Measurements from ENCODE around the gene WDR35.
"Not testable (repeated sequence)": the region's sequence is repeated elsewhere in the genome, so short reads cannot be mapped to it uniquely, and the experiment has no call there.

The WDR35 gene

DNA sequence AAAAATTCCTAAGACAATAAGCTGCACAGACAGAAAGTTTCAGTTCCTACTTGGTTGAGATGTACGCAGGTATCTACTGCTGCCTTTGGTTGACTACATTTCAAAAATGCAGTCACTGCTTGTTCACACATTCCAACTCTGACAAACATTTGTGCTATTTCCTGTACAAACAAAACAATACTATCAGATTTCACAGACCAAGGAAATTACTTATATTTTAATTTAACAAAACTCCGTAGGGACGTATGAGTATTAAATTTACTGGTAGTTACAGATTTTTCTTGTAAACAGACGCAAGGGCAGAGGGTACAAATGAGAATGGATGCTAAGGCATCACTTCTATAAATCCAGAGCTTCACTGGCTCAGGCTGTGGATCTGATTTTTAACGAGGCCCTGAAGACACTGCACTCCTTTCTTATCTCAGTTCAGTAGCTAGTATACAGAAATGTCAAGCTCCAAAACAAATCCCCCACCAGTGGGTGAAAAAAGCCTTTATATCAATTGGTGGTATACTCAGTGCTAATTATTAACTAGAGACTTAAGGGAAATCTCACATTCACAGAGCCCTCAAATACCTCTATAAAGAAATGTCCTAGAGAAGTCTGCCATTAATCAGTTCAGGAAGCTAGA is 56.4 kb downstream of the WDR35 start:
- DNase-seq: no peak

DNA sequence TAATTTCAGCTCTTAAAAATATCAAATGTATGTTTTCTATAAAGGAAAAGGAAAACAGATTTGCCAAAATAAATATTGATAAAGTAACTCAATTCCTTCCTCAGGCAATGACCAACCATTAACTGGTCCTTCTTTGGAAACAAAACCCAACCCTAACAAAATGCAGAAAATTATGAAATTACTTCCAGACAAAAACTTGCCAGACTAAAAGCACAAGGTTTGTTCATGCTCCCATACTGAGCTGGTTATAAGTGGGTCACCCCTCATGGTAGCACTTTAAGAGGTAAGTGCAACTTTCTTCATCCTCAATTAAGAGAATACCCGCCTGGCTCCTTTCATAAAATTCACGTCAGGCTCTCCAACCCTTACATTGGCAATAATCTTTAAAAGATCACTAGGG is 57.0 kb downstream of the WDR35 start:
- no peak for DNase-seq

DNA sequence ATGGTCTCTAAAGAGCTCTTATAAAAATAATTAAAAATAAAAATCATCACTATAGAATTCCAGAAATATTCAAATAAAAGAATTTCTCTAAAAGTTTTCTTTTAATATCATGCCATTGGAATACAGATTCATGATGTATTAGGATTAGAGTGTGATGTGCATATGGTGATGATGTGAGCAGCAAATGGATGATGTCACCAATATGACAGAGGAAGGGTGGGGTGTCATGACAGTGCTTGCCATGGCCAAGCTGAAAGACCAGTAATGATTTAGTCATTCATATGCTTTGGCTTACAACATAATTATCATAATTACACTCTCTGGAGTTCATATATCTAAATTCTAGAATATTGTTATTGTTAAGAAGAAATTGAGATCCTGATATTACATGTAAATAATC is 60.7 kb downstream of the WDR35 start:
- no peak for DNase-seq

- not testable (repeated sequence) for DNase-seq
Observed at GRCh38 chr2:19927816-19928215, 62.1 kb downstream of the WDR35 start.

DNA sequence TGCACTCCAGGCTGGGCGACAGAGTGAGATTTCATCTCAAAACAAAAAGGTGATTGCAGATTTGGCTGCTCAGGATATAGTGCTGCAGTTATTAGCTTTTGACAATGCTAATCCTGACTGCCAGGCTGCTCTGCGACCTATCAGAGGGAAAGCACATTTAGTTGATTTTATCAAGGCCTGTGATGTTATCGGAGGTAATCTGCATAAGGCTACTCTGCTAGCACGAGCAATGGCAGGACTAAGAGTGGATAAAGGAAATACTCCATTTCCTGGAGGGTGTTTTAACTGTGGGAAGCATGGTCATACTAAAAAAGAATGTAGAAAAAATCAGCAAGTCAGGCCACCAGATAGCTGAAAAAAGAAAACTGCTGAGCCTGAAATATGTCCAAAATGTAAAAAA is 65.4 kb downstream of the WDR35 start:
- DNase-seq: not testable (repeated sequence)

DNA sequence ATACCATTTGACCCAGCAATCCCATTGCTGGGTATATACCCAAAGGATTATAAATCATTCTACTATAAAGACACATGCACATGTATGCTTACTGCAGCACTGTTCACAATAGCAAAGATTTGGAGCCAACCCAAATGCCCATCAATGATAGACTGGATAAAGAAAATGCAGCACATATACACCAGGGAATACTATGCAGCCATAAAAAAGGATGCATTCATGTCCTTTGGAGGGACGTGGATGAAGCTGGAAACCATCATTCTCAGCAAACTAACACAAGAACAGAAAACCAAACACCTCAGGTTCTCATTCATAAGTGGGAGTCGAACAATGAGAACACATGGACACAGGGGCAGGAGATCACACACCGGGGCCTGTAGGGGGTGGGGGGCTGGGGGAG is 67.7 kb downstream of the WDR35 start:
- not testable (repeated sequence) for DNase-seq

DNA sequence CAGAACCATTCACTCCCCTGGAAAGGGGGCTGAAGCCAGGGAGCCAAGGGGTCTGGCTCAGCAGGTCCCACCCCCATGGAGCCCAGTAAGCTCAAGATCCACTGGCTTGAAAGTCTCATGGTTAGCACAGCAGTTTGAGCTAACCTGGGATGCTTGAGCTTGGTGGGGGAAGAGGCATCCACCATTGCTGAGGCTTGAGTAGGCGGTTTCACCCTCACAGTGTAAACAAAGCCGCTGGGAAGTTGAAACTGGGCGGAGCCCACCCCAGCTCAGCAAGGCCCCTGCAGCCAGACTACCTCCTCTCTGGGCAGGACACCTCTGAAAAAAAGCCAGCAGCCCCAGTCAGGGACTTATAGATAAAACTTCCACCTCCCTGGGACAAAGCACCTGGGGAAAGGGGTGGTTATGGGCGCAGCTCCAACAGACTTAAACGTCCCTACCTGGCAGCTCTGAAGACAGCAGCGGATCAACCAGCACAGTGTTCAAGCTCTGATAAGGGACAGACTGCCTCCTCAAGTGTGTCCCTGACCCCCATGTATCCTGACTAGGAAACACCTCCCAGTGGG is 73.4 kb downstream of the WDR35 start:
- no peak for DNase-seq

- no peak for DNase-seq
Observed at GRCh38 chr2:19914266-19914975, 75.5 kb downstream of the WDR35 start.

- DNase-seq: no peak
Observed at GRCh38 chr2:19911808-19912509, 77.9 kb downstream of the WDR35 start.

GRCh38 chr2:19902216-19902740 is 87.6 kb downstream of the WDR35 start:
- DNase-seq: peak in 1 of 2 experiments; percentile 57

DNA sequence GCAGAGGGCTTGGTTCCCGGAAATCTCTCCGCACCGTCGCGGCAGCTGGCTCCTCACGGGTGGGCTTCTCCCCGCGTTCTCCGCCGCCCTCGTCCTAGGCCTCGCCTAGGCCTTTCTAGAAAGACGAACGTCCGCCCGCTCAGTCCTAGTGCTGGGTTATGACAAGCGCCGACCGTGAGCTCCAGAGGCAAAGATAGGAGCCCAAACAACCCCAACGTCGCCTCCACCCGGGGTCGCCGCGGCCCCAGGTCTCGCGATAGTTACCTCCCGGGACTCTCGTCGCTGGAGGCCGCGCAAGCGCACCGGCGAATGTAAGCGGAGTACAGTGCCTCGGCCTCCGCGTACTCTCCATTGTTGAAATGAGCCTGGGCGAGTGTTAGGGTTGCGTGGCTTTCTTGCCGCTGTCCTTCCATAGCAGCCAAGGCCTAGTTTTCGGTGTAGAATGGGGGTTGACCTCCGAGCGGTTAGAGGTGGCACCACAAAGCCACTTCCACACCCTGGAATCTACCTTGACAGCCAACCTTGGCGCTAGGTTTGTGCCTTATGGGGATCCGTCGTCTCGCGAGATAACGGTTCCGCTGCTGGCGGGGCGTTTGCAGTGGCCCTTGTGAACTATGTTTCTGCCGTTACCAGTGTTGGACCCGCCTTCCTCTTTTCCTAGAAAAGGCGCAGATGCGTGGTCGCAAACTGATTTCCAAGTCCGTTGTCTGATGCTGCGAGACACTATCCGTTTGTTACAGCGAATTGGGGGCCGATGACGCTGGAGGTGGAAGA is 88.3 kb downstream of the WDR35 start, which contains the start of gene TTC32:
TTC32 (minus strand) TSS at position 542 of the 774 bp plus-strand sequence; CDS start at position 413, 129 bp downstream.
- peak; percentile 92 to 95 for DNase-seq

- peak in 1 of 2 experiments; percentile 47 for DNase-seq
Observed at GRCh38 chr2:19900931-19901441, 88.9 kb downstream of the WDR35 start.

GRCh38 chr2:19899985-19900930 is 89.6 kb downstream of the WDR35 start:
- DNase-seq: peak in 1 of 2 experiments; percentile 46

DNA sequence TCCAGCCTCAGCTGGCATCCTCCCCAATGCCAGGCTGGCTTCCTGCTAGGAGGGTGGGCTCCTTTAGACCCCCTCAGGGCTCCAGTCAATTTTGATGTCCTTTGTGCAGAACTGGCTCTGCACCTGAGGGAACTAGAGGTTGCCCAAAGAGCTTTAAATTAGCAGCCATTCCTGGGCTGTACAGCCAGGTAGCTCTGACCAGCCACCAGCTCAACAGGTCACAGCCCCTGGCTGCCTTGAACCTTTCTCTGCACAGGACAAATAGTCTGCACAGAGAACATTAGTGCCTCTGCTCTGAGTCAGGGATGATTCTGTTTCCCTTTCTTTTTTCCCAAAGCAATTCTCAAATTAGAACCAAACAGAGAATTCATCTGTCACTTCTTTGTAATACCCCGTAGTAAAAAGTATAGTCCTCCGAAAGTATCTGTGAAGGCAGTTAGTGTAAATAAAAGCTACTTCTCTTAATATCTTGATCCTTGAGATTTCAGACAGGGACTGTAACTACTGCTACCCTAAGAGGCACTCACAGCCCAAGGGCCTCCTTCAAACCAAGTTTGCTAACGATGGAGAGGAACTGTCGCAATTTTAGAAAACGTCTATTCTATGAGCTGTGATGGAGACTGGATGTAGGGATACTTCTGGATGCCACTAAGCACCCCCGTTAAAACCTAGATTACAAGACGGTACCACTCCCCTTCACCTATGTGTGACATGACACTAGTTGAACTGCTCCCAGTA is 91.1 kb downstream of the WDR35 start:
- DNase-seq: peak in 1 of 2 experiments; percentile 15

DNA sequence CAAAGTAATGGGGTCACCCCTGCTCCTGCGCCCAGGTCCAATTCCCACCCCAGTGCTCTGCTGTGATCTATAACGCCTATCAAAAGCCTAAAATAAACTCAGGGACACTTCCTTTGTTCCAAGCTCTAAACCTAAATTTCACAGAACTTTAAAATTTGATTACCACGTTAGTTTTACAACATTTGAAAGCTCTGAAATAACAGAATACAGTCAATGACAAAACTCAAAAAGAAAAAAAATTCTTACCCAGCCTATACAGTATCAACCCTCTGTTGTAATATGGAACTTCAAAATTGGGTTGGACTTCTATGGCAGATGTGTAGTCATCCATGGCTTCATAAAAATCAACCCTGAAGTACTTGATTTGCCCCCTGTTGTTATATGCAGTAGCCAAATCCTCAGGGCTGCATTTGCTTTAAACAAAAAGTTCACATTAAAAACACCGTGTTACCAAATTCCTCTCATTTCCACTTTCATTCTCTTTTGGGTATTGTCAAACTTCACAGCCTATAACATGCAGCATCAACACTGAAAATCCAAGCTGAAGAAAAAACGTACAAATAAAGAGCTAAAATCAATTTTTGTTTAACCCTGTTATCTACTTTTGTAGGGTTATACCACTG is 92.2 kb downstream of the WDR35 start:
- DNase-seq: peak in 1 of 2 experiments; percentile 10

DNA sequence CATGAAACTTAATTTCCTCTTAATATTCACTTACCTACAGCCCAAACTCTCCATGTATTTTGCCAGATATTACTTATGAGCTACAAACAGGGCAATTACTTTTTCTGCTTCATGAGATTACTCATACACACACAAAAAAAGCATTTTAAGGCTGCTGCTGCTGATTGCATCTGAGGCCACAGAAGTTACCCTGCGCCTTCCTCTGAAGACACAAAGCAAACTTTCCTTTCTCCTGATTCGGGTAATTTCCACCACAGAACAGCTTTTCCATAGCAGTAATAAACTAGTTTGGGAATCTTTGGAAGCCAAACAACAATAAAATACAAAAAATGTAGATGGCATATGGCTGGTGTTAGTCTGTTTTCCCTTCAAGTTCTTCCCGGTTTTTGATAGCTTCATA is 94.4 kb downstream of the WDR35 start:
- DNase-seq: no peak

GRCh38 chr2:19894134-19894792 is 95.6 kb downstream of the WDR35 start:
- DNase-seq: no peak

GRCh38 chr2:19893520-19894133 is 96.3 kb downstream of the WDR35 start:
- DNase-seq: no peak

GRCh38 chr2:19891971-19892370 is 97.9 kb downstream of the WDR35 start:
- not testable (repeated sequence) for DNase-seq

Data from NCI-H2081 (cell line).